HG03342 (cell line): ENCODE results near the gene POLR3C.
"Not testable (repeated sequence)": the region's sequence is repeated elsewhere in the genome, so short reads cannot be mapped to it uniquely, and the experiment has no call there.

Source experiments
- ATAC-seq: cut with Tn5 transposase; IDR thresholded peaks from one replicate; pipeline ENCODE4 v1.9.1; 2021; ENCODE audit warnings: mild to moderate bottlenecking, moderate library complexity; ENCODE audit not compliant: unreplicated experiment

POLR3C gene

GRCh38 chr1:145822779-145823331 lies 1.1 kb upstream of the POLR3C start:
- ATAC-seq: not testable (repeated sequence)

GRCh38 chr1:145824499-145824842 lies 471 bp downstream of the POLR3C start:
- no peak for ATAC-seq

GRCh38 chr1:145826030-145826429 lies 2.0 kb downstream of the POLR3C start:
- ATAC-seq: no peak

GRCh38 chr1:145827966-145828365 lies 4.0 kb downstream of the POLR3C start:
- no peak for ATAC-seq

GRCh38 chr1:145828367-145829026 lies 4.5 kb downstream of the POLR3C start:
- no peak for ATAC-seq

GRCh38 chr1:145830810-145831209 lies 6.8 kb downstream of the POLR3C start:
- not testable (repeated sequence) for ATAC-seq

- no peak for ATAC-seq
These were observed 13.7 kb downstream of the POLR3C start for GRCh38 chr1:145837656-145838055.

- ATAC-seq: no peak
These were observed 19.0 kb downstream of the POLR3C start for GRCh38 chr1:145843031-145843430.

- ATAC-seq: peak; percentile 66
These were observed 21.1 kb downstream of the POLR3C start for GRCh38 chr1:145845144-145845513.

GRCh38 chr1:145845514-145846161 lies 21.6 kb downstream of the POLR3C start, which contains the start of gene NUDT17:
TSS of gene NUDT17 (plus strand) at chr1:145845630. CDS start at chr1:145845641, 11 bp downstream.
- peak; percentile 54 for ATAC-seq

GRCh38 chr1:145846201-145846612 lies 22.2 kb downstream of the POLR3C start:
- ATAC-seq: no peak

GRCh38 chr1:145847827-145848226 lies 23.8 kb downstream of the POLR3C start:
- no peak for ATAC-seq

GRCh38 chr1:145849356-145850160 lies 25.6 kb downstream of the POLR3C start:
- no peak for ATAC-seq

GRCh38 chr1:145855426-145855948 lies 31.5 kb downstream of the POLR3C start:
- no peak for ATAC-seq

GRCh38 chr1:145857170-145857569 lies 33.2 kb downstream of the POLR3C start:
- ATAC-seq: no peak

- ATAC-seq: no peak
These were observed 34.4 kb downstream of the POLR3C start for GRCh38 chr1:145858238-145858900.

GRCh38 chr1:145858901-145859490 lies 35.0 kb downstream of the POLR3C start, which contains the start of gene PIAS3:
TSS of gene PIAS3 (minus strand) at chr1:145859081. CDS start at chr1:145858990, 91 bp downstream.
- ATAC-seq: peak; percentile 85

GRCh38 chr1:145859491-145860023 lies 35.6 kb downstream of the POLR3C start:
- peak; percentile 74 for ATAC-seq

- no peak for ATAC-seq
These were observed 39.5 kb downstream of the POLR3C start for GRCh38 chr1:145863282-145864018.
